ENCODE results near the gene CFAP61.
"Not testable (repeated sequence)": the region's sequence is repeated elsewhere in the genome, so short reads cannot be mapped to it uniquely, and the experiment has no call there.

The CFAP61 gene

GRCh38 chr20:20341371-20341770, 289.0 kb downstream of the CFAP61 start:
- H3K9me3 ChIP-seq (ENCODE audit: low read length): no peaks in the 10 kb centered on the region
- H3K9ac ChIP-seq (ENCODE audit: low read length): no peak overlapping the region
- no peaks in the 10 kb centered on the region for H3K27me3 ChIP-seq (ENCODE audit: control insufficient read depth in 1 of 2, insufficient read depth in 2 of 2, low read length in 2 of 2)
- H3K4me3 ChIP-seq (ENCODE audit: low read depth in 1 of 2, low read length in 2 of 2): no peak overlapping the region
- H3K36me3 ChIP-seq (ENCODE audit: insufficient read depth, low read length): no peaks in the 10 kb centered on the region
- no peak overlapping the region for H3K27ac ChIP-seq (ENCODE audit: low read depth, low read length)
- no peaks in the 10 kb centered on the region for H3K4me1 ChIP-seq (ENCODE audit: insufficient read depth, low read length)

GRCh38 chr20:20342066-20342465, 289.7 kb downstream of the CFAP61 start:
- Histone ChIP-seq H3K9ac (ENCODE audit: low read length) (no peak overlapping the region), H3K36me3 (ENCODE audit: insufficient read depth, low read length) (no peaks in the 10 kb centered on the region), H3K27me3 (ENCODE audit: control insufficient read depth in 1 of 2, insufficient read depth in 2 of 2, low read length in 2 of 2) (no peaks in the 10 kb centered on the region), H3K9me3 (ENCODE audit: low read length) (no peaks in the 10 kb centered on the region), H3K4me3 (ENCODE audit: low read depth in 1 of 2, low read length in 2 of 2) (no peak overlapping the region), H3K4me1 (ENCODE audit: insufficient read depth, low read length) (no peaks in the 10 kb centered on the region), H3K27ac (ENCODE audit: low read depth, low read length) (no peak overlapping the region)

GRCh38 chr20:20343932-20344331, 291.6 kb downstream of the CFAP61 start:
- no peaks in the 10 kb centered on the region for H3K4me1 ChIP-seq (ENCODE audit: insufficient read depth, low read length)
- no peaks in the 10 kb centered on the region for H3K27me3 ChIP-seq (ENCODE audit: control insufficient read depth in 1 of 2, insufficient read depth in 2 of 2, low read length in 2 of 2)
- H3K36me3 ChIP-seq (ENCODE audit: insufficient read depth, low read length): no peaks in the 10 kb centered on the region
- no peaks in the 10 kb centered on the region for H3K9me3 ChIP-seq (ENCODE audit: low read length)
- H3K9ac ChIP-seq (ENCODE audit: low read length): no peak overlapping the region
- H3K4me3 ChIP-seq (ENCODE audit: low read depth in 1 of 2, low read length in 2 of 2): no peak overlapping the region
- H3K27ac ChIP-seq (ENCODE audit: low read depth, low read length): no peak overlapping the region

DNA sequence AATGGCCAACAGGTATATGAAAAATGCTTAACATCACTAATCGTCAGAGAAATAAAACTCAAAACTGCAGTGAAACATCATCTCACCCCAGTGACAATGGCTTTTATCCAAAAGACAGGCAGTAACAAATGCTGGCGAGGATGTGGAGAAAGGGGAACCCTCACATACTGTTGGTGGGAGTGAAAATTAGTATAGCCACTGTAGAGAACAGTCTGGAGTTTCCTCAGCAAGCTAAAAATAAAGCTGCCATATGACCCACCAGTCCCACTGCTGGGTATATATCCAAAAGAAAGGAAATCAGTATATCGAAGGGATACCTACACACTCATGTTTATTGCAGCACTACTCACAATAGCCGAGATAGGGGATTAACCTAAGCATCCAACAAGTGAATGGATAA, 292.1 kb downstream of the CFAP61 start:
- Histone ChIP-seq H3K9ac (ENCODE audit: low read length) (no peak overlapping the region), H3K4me3 (ENCODE audit: low read depth in 1 of 2, low read length in 2 of 2) (no peak overlapping the region)

DNA sequence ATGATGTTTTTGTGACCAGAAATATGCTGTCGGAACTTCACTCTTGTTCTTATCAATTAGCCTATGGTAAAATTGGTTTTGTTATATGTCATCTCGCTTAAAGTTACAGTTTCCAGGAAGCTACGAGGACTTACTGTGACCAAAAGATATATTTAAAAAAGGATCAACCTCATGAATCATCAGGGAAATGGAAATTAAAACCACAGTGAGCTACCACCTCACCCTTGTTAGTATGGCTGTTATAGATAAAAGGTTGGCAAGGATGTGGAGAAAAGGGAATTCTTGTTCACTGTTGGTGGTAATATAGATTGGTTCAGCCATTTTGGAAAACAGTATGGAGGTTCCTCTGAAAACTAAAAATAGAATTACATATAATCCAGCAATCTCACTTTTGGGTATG, 301.2 kb downstream of the CFAP61 start:
- Histone ChIP-seq H3K4me1 (ENCODE audit: insufficient read depth, low read length) (no peaks in the 10 kb centered on the region), H3K9ac (ENCODE audit: low read length) (no peak overlapping the region)

More for the DNA sequence above, 292.1 kb downstream of the CFAP61 start:
- Histone ChIP-seq H3K27me3 (ENCODE audit: control insufficient read depth in 1 of 2, insufficient read depth in 2 of 2, low read length in 2 of 2) (no peaks in the 10 kb centered on the region), H3K4me1 (ENCODE audit: insufficient read depth, low read length) (no peaks in the 10 kb centered on the region), H3K36me3 (ENCODE audit: insufficient read depth, low read length) (no peaks in the 10 kb centered on the region), H3K9me3 (ENCODE audit: low read length) (no peaks in the 10 kb centered on the region), H3K27ac (ENCODE audit: low read depth, low read length) (no peak overlapping the region)

GRCh38 chr20:20355503-20355902, 303.2 kb downstream of the CFAP61 start:
- H3K27ac ChIP-seq (ENCODE audit: low read depth, low read length); H3K9me3 ChIP-seq (ENCODE audit: low read length); H3K4me1 ChIP-seq (ENCODE audit: insufficient read depth, low read length); H3K27me3 ChIP-seq (ENCODE audit: control insufficient read depth in 1 of 2, insufficient read depth in 2 of 2, low read length in 2 of 2); H3K36me3 ChIP-seq (ENCODE audit: insufficient read depth, low read length); H3K4me3 ChIP-seq (ENCODE audit: low read depth in 1 of 2, low read length in 2 of 2); H3K9ac ChIP-seq (ENCODE audit: low read length): not testable (repeated sequence)

More for the DNA sequence above, 301.2 kb downstream of the CFAP61 start:
- H3K27me3 ChIP-seq (ENCODE audit: control insufficient read depth in 1 of 2, insufficient read depth in 2 of 2, low read length in 2 of 2): no peaks in the 10 kb centered on the region
- no peak overlapping the region for H3K27ac ChIP-seq (ENCODE audit: low read depth, low read length)
- H3K4me3 ChIP-seq (ENCODE audit: low read depth in 1 of 2, low read length in 2 of 2): no peak overlapping the region
- peaks cover 4% of the 10 kb centered on the region for H3K9me3 ChIP-seq (ENCODE audit: low read length)
- H3K36me3 ChIP-seq (ENCODE audit: insufficient read depth, low read length): no peaks in the 10 kb centered on the region

GRCh38 chr20:20358801-20359200, 306.5 kb downstream of the CFAP61 start:
- no peaks in the 10 kb centered on the region for H3K36me3 ChIP-seq (ENCODE audit: insufficient read depth, low read length)
- H3K27me3 ChIP-seq (ENCODE audit: control insufficient read depth in 1 of 2, insufficient read depth in 2 of 2, low read length in 2 of 2): peaks cover 18 to 26% of the 10 kb centered on the region in 2 donors
- no peak overlapping the region for H3K9ac ChIP-seq (ENCODE audit: low read length)
- no peak overlapping the region for H3K4me3 ChIP-seq (ENCODE audit: low read depth in 1 of 2, low read length in 2 of 2)
- no peaks in the 10 kb centered on the region for H3K4me1 ChIP-seq (ENCODE audit: insufficient read depth, low read length)
- H3K9me3 ChIP-seq (ENCODE audit: low read length): no peaks in the 10 kb centered on the region
- no peak overlapping the region for H3K27ac ChIP-seq (ENCODE audit: low read depth, low read length)

DNA sequence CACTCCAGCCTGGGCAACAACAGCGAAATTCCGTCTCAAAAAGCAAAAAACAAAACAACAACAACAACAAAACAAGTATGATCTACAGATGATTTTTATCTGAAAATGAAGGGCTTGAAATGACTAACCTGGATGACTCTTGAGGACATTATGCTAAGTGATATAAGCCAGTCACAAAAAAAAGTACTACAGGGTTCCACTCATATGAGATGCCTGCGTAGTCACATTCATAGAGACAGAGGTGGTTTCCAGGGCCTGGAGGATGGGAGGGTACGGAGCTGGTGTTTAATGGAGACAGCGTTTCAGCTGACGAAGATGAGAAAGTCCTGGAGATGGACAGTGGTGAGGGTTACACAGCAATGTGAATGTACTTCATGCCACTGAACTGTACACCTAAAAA, 307.3 kb downstream of the CFAP61 start:
- Histone ChIP-seq H3K4me3 (ENCODE audit: low read depth in 1 of 2, low read length in 2 of 2) (no peak overlapping the region), H3K9ac (ENCODE audit: low read length) (no peak overlapping the region), H3K27ac (ENCODE audit: low read depth, low read length) (no peak overlapping the region), H3K4me1 (ENCODE audit: insufficient read depth, low read length) (no peaks in the 10 kb centered on the region), H3K36me3 (ENCODE audit: insufficient read depth, low read length) (no peaks in the 10 kb centered on the region), H3K9me3 (ENCODE audit: low read length) (no peaks in the 10 kb centered on the region), H3K27me3 (ENCODE audit: control insufficient read depth in 1 of 2, insufficient read depth in 2 of 2, low read length in 2 of 2) (peaks cover 26 to 27% of the 10 kb centered on the region in 2 donors)

- Histone ChIP-seq H3K9ac (ENCODE audit: low read length) (no peak overlapping the region), H3K36me3 (ENCODE audit: insufficient read depth, low read length) (no peaks in the 10 kb centered on the region), H3K27ac (ENCODE audit: low read depth, low read length) (no peak overlapping the region), H3K9me3 (ENCODE audit: low read length) (no peaks in the 10 kb centered on the region), H3K4me3 (ENCODE audit: low read depth in 1 of 2, low read length in 2 of 2) (no peak overlapping the region), H3K27me3 (ENCODE audit: control insufficient read depth in 1 of 2, insufficient read depth in 2 of 2, low read length in 2 of 2) (peaks cover 26 to 35% of the 10 kb centered on the region in 2 donors), H3K4me1 (ENCODE audit: insufficient read depth, low read length) (no peaks in the 10 kb centered on the region)
Measured at GRCh38 chr20:20360464-20360863, 308.1 kb downstream of the CFAP61 start.

GRCh38 chr20:20362774-20363433, 310.6 kb downstream of the CFAP61 start:
- H3K4me3 ChIP-seq (ENCODE audit: low read depth in 1 of 2, low read length in 2 of 2): no peak overlapping the region
- no peak overlapping the region for H3K27ac ChIP-seq (ENCODE audit: low read depth, low read length)
- H3K27me3 ChIP-seq (ENCODE audit: control insufficient read depth in 1 of 2, insufficient read depth in 2 of 2, low read length in 2 of 2): peaks cover 26 to 57% of the 10 kb centered on the region in 2 donors

DNA sequence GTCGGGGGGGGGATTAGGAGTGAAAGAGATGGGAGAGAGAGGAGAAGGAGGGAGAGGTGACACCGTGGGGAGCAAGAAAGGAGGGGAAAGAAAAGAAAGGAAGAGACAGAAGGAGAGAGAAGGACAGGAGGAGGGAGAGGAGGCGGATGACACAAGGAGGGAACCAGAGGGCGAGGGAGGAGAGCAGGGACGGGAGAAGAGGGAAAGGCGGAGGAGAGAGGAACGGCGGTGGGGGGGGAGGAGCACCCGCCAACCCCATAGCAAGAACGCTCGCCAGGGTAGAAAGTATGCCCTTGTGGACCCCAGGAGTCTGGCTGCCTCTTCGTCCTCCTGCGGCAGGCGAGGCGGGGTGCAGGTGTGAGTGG, 311.1 kb downstream of the CFAP61 start:
- Histone ChIP-seq H3K36me3 (ENCODE audit: insufficient read depth, low read length) (no peaks in the 10 kb centered on the region), H3K27ac (ENCODE audit: low read depth, low read length) (no peak overlapping the region), H3K4me1 (ENCODE audit: insufficient read depth, low read length) (no peaks in the 10 kb centered on the region), H3K4me3 (ENCODE audit: low read depth in 1 of 2, low read length in 2 of 2) (no peak overlapping the region), H3K9ac (ENCODE audit: low read length) (no peak overlapping the region), H3K27me3 (ENCODE audit: control insufficient read depth in 1 of 2, insufficient read depth in 2 of 2, low read length in 2 of 2) (peaks cover 26 to 57% of the 10 kb centered on the region in 2 donors), H3K9me3 (ENCODE audit: low read length) (no peaks in the 10 kb centered on the region)

More at GRCh38 chr20:20362774-20363433, 310.6 kb downstream of the CFAP61 start:
- Histone ChIP-seq H3K9me3 (ENCODE audit: low read length) (no peaks in the 10 kb centered on the region), H3K4me1 (ENCODE audit: insufficient read depth, low read length) (no peaks in the 10 kb centered on the region), H3K9ac (ENCODE audit: low read length) (no peak overlapping the region), H3K36me3 (ENCODE audit: insufficient read depth, low read length) (no peaks in the 10 kb centered on the region)
